Loucy (cell line): ENCODE measurements around the gene KIF16B.

Experiments
- H2AFZ ChIP-seq: fragments of 200-600 bp; sonication (generic); 2 replicates; pipeline ENCODE4 v1.6.0; 2016; ENCODE audit warnings: antibody characterized with exemption, mild to moderate bottlenecking, low read length, moderate library complexity
- H3F3A ChIP-seq: fragments of 200-600 bp; 2 replicates; pipeline ENCODE4 v1.6.0; 2016; ENCODE audit warnings: antibody characterized with exemption, low read depth, mild to moderate bottlenecking
- H3K27me3 ChIP-seq: fragments of 200-600 bp; sonication (generic); 2 replicates; pipeline ENCODE4 v1.6.1; 2014; ENCODE audit warnings: low read length, mild to moderate bottlenecking; ENCODE audit not compliant: insufficient read depth, poor library complexity, severe bottlenecking
- H3K36me3 ChIP-seq: fragments of 200-600 bp; sonication (generic); 2 replicates; pipeline ENCODE4 v1.6.1; 2016; ENCODE audit warnings: low read length; ENCODE audit not compliant: insufficient read depth
- H3K4me1 ChIP-seq: fragments of 200-600 bp; sonication (generic); 2 replicates; pipeline ENCODE4 v1.5.1; 2014; ENCODE audit warnings: low read length, mild to moderate bottlenecking; ENCODE audit not compliant: insufficient read depth, poor library complexity, severe bottlenecking
- H3K4me2 ChIP-seq: fragments of 200-600 bp; sonication (generic); 2 replicates; pipeline ENCODE4 v1.6.0; 2014; ENCODE audit warnings: antibody characterized with exemption, low read length, low read depth, mild to moderate bottlenecking; ENCODE audit not compliant: poor library complexity, severe bottlenecking
- H3K4me3 ChIP-seq: fragments of 200-600 bp; sonication (generic); 2 replicates; pipeline ENCODE4 v1.5.1; 2014; ENCODE audit warnings: low read length, mild to moderate bottlenecking, mixed read lengths; ENCODE audit not compliant: poor library complexity, severe bottlenecking
- H3K79me2 ChIP-seq: fragments of 200-600 bp; sonication (generic); 2 replicates; pipeline ENCODE4 v1.6.1; 2014; ENCODE audit warnings: low read length; ENCODE audit not compliant: insufficient read depth
- H3K9ac ChIP-seq: fragments of 200-600 bp; sonication (generic); 2 replicates; pipeline ENCODE4 v1.6.0; 2014; ENCODE audit warnings: mild to moderate bottlenecking, low read depth, low read length, moderate library complexity; ENCODE audit not compliant: poor library complexity, severe bottlenecking
- H3K9me2 ChIP-seq: fragments of 200-600 bp; sonication (generic); replicated peaks from 2 replicates; pipeline ENCODE4 v1.6.1; 2016; ENCODE audit warnings: low read depth, low read length, mixed read lengths
- H3K9me3 ChIP-seq: fragments of 200-600 bp; sonication (generic); 2 replicates; pipeline ENCODE4 v1.6.1; 2014; ENCODE audit warnings: mild to moderate bottlenecking, antibody characterized with exemption, low read length, low read depth; ENCODE audit not compliant: insufficient read depth
- H4K20me1 ChIP-seq: fragments of 200-600 bp; sonication (generic); 2 replicates; pipeline ENCODE4 v1.6.0; 2014; ENCODE audit warnings: antibody characterized with exemption, low read length, mild to moderate bottlenecking; ENCODE audit not compliant: insufficient read depth, poor library complexity, severe bottlenecking
- EZH2phosphoT487 ChIP-seq: fragments of 200-600 bp; IDR thresholded peaks from 2 replicates; pipeline ENCODE4 v1.6.1; 2018; ENCODE audit warnings: antibody characterized with exemption, mild to moderate bottlenecking, moderate library complexity, borderline replicate concordance
- TF ChIP-seq, protein P1 (sequence below): fragments of 200-600 bp; sonication (generic); conservative IDR thresholded peaks from 2 replicates; pipeline ENCODE4 v1.5.1; 2014; ENCODE audit warnings: mild to moderate bottlenecking, antibody characterized with exemption, low read length

Gene KIF16B

DNA sequence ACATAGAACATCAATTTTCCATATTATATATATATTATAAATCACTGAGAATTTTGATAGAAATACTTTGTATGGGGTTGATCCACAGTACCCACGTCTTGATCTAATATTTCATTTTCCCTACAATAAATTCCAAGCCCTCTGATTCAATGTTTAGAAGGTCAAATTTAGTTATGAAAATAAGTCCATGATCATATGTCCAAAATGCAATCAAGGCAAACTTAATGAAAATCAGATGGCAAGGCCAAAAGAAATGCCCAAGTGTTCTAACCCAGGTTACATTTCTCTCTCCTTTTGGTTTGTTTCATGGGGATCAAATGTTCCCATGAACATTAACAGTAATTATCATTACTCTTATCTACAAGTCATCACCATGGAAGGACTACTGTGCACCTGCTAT, 203.8 kb downstream of the KIF16B start:
- no peaks in the 10 kb centered on the region for H3K79me2 ChIP-seq
- no peaks in the 10 kb centered on the region for H3K36me3 ChIP-seq
- H3K4me3 ChIP-seq: no peak overlapping the region
- H3K4me2 ChIP-seq: no peak overlapping the region
- no peak overlapping the region for H3K9ac ChIP-seq
- no peaks in the 10 kb centered on the region for H3K9me3 ChIP-seq
- H3K9me2 ChIP-seq: no peaks in the 10 kb centered on the region
- TF ChIP-seq, protein P1, sequence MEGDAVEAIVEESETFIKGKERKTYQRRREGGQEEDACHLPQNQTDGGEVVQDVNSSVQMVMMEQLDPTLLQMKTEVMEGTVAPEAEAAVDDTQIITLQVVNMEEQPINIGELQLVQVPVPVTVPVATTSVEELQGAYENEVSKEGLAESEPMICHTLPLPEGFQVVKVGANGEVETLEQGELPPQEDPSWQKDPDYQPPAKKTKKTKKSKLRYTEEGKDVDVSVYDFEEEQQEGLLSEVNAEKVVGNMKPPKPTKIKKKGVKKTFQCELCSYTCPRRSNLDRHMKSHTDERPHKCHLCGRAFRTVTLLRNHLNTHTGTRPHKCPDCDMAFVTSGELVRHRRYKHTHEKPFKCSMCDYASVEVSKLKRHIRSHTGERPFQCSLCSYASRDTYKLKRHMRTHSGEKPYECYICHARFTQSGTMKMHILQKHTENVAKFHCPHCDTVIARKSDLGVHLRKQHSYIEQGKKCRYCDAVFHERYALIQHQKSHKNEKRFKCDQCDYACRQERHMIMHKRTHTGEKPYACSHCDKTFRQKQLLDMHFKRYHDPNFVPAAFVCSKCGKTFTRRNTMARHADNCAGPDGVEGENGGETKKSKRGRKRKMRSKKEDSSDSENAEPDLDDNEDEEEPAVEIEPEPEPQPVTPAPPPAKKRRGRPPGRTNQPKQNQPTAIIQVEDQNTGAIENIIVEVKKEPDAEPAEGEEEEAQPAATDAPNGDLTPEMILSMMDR: no peak
- no peak for TF ChIP-seq EZH2phosphoT487
- no peaks in the 10 kb centered on the region for H4K20me1 ChIP-seq
- no peaks in the 10 kb centered on the region for H3K27me3 ChIP-seq
- H3K4me1 ChIP-seq: no peaks in the 10 kb centered on the region
- H2AFZ ChIP-seq: no peak overlapping the region
- no peaks in the 10 kb centered on the region for H3F3A ChIP-seq

DNA sequence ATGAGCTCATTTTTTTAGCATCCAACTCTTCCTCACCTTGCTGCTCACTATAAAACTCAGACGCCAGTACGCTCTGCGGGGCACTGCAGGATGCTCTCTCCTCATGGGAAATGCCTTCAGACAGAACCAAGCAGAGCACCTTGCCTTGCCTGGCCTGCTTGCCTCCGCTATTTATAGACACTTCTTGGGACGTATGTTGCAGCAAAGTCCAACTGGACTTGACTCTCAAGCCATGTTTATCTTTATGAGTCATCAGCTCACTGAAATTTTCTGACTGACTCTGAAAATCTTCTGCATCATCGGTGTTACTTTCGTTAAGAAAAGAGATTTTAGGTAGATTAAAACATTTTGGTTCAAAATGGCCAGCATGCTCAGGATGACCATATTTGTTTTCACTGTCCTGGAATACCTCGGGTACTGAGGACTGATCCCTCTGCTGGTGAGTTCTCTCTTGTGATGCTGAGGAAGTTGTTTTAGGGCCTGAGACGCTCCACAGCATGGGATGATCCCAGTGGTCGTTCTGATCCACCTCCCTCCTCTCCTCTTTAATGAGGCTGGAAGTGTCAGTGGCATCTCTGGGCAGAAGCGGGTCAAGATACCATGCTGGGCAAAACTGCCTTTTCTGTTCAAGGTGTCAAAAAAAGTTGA, 204.5 kb downstream of the KIF16B start:
- no peak overlapping the region for H3K4me2 ChIP-seq
- H4K20me1 ChIP-seq: no peaks in the 10 kb centered on the region
- no peaks in the 10 kb centered on the region for H3K79me2 ChIP-seq
- no peak overlapping the region for H3K4me3 ChIP-seq
- H3K9me3 ChIP-seq: no peaks in the 10 kb centered on the region
- no peaks in the 10 kb centered on the region for H3F3A ChIP-seq
- no peaks in the 10 kb centered on the region for H3K36me3 ChIP-seq
- no peaks in the 10 kb centered on the region for H3K27me3 ChIP-seq
- H2AFZ ChIP-seq: no peak overlapping the region
- H3K9me2 ChIP-seq: no peaks in the 10 kb centered on the region
- TF ChIP-seq, protein P1: no peak
- TF ChIP-seq EZH2phosphoT487: no peak
- no peaks in the 10 kb centered on the region for H3K4me1 ChIP-seq
- no peak overlapping the region for H3K9ac ChIP-seq

DNA sequence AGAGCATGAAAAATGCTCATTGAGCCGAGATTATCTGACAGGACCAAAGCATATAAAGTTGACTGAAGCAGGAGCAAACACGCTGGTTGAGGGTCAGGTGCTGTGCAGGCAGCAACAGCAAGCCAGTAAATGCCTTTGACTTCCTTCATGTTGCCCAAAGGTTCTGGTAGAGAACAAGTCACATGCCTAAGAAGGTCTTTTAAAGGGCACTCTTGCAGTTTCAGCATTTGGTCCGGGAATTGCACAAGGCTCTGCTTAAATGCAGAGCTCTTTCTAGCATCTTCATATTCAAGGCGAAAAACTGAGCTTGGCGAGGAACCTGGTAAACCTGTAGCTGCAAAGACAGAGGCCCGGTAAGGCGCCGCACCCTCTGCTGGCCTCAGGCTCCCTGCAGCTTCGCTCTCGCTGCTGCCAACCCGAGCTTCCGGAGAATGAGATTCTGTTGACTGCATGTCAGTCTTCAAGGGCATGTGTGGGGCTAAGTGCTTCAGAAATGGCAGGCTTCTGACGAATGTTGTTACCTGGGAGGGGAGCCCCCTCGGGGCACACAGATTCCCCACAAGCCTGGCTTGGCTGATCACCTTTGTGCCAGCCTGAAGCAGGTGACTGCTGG, 205.2 kb downstream of the KIF16B start:
- H3K9me2 ChIP-seq: no peaks in the 10 kb centered on the region
- H3K79me2 ChIP-seq: no peaks in the 10 kb centered on the region
- no peaks in the 10 kb centered on the region for H4K20me1 ChIP-seq
- no peak overlapping the region for H3K9ac ChIP-seq
- H2AFZ ChIP-seq: no peak overlapping the region
- no peak overlapping the region for H3K4me2 ChIP-seq
- no peak for TF ChIP-seq EZH2phosphoT487
- TF ChIP-seq, protein P1: no peak
- H3K4me3 ChIP-seq: no peak overlapping the region
- H3K9me3 ChIP-seq: no peaks in the 10 kb centered on the region
- H3F3A ChIP-seq: no peaks in the 10 kb centered on the region
- no peaks in the 10 kb centered on the region for H3K4me1 ChIP-seq
- H3K27me3 ChIP-seq: no peaks in the 10 kb centered on the region
- H3K36me3 ChIP-seq: no peaks in the 10 kb centered on the region
